MM.1S (cell line): Measurements from ENCODE around the gene IRS2.

Experiments used
- EZH2 ChIP-seq: fragments of 300-600 bp; sonication (generic); optimal IDR thresholded peaks from 2 replicates; pipeline ENCODE3; 2017; ENCODE audit warnings: low read depth, mild to moderate bottlenecking, antibody characterized with exemption, low read length, mixed read lengths
- EZH2phosphoT487 ChIP-seq: fragments of 300-600 bp; sonication (generic); IDR thresholded peaks from 2 replicates; pipeline ENCODE4 v1.6.1; 2018; ENCODE audit warnings: antibody characterized with exemption, low read length
- TF ChIP-seq, protein P1 (sequence below): fragments of 300-600 bp; sonication (generic); IDR thresholded peaks from 2 replicates; pipeline ENCODE4 v1.5.1; 2016; ENCODE audit warnings: antibody characterized with exemption, low read length, mixed read lengths

GRCh38 chr13:109785892-109786450 is 412 bp downstream of the IRS2 start:
- TF ChIP-seq, protein P1, sequence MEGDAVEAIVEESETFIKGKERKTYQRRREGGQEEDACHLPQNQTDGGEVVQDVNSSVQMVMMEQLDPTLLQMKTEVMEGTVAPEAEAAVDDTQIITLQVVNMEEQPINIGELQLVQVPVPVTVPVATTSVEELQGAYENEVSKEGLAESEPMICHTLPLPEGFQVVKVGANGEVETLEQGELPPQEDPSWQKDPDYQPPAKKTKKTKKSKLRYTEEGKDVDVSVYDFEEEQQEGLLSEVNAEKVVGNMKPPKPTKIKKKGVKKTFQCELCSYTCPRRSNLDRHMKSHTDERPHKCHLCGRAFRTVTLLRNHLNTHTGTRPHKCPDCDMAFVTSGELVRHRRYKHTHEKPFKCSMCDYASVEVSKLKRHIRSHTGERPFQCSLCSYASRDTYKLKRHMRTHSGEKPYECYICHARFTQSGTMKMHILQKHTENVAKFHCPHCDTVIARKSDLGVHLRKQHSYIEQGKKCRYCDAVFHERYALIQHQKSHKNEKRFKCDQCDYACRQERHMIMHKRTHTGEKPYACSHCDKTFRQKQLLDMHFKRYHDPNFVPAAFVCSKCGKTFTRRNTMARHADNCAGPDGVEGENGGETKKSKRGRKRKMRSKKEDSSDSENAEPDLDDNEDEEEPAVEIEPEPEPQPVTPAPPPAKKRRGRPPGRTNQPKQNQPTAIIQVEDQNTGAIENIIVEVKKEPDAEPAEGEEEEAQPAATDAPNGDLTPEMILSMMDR = no peak
- no peak for TF ChIP-seq EZH2phosphoT487
- no peak for TF ChIP-seq EZH2
